AG09309 (cell line): ENCODE results near the gene SESN1.
A peak's percentile ranks its signal among the peaks of the same experiment; 100 is the strongest.
"Not testable (repeated sequence)": the region's sequence is repeated elsewhere in the genome, so short reads cannot be mapped to it uniquely, and the experiment has no call there.

Source experiments
- DNase-seq: peaks from one replicate; pipeline ENCODE4 v3.0.0-alpha.2; 2010; ENCODE audit warnings: low read depth
- H3K4me3 ChIP-seq: 2 replicates; pipeline ENCODE4 v1.5.1; 2011; ENCODE audit warnings: mild to moderate bottlenecking, low read depth, low read length, moderate library complexity; ENCODE audit not compliant: control insufficient read depth
- TF ChIP-seq, protein P1 (sequence below): IDR thresholded peaks from 2 replicates; pipeline ENCODE4 v1.5.1; 2011; ENCODE audit warnings: mild to moderate bottlenecking, low read depth, low read length, inconsistent platforms; ENCODE audit not compliant: insufficient read depth, control insufficient read depth; ENCODE audit errors: missing control alignments

The SESN1 gene

DNA sequence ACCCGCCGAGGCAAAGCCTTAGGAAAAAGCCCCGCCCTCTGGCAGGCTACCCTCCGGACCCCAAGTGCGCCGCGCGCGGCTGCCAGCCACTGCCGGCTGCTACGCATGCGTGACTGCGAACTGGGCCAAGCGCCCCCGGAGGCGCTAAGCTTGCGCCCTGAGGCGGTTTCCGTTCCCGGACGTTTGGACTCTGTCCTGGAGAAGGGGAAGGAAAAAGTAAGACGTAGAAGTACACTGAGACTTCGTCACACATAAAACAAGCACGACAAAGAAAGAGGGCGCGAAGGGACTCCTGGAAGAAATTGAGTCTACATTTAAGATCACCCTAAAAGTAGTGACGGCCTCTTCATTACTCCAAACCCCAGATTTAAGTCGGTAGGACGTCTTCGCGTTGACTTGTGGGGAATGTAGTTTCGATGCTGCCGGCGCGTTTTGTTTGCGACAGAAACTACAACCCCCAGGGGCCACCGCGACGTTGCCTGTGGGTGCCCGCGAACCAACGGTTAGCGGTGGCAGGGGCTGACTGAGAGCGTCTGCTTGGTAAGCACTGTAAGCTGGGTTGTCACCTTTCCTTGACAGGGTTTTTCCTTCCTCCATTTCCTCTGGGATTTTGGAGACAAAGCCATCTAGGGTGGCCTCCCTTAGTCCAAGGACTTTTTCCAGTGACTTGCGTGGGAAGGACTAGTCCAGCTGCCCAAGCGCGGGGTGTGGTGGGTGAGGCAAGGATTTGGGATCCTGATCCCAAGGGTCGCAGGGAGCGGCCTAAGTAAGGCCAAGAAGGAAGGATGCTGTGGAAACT lies 589 bp upstream of the SESN1 start, which contains the start of gene CEP57L1:
TSS of gene CEP57L1 (plus strand) at position 472 of the 799 bp plus-strand sequence. CDS start 49,715 bp downstream, outside the sequence.
- TF ChIP-seq, protein P1, sequence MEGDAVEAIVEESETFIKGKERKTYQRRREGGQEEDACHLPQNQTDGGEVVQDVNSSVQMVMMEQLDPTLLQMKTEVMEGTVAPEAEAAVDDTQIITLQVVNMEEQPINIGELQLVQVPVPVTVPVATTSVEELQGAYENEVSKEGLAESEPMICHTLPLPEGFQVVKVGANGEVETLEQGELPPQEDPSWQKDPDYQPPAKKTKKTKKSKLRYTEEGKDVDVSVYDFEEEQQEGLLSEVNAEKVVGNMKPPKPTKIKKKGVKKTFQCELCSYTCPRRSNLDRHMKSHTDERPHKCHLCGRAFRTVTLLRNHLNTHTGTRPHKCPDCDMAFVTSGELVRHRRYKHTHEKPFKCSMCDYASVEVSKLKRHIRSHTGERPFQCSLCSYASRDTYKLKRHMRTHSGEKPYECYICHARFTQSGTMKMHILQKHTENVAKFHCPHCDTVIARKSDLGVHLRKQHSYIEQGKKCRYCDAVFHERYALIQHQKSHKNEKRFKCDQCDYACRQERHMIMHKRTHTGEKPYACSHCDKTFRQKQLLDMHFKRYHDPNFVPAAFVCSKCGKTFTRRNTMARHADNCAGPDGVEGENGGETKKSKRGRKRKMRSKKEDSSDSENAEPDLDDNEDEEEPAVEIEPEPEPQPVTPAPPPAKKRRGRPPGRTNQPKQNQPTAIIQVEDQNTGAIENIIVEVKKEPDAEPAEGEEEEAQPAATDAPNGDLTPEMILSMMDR = peak; percentile 4
- peak within 1 kb of the TSS; percentile 96 for H3K4me3 ChIP-seq
- DNase-seq = peak; percentile 93

DNA sequence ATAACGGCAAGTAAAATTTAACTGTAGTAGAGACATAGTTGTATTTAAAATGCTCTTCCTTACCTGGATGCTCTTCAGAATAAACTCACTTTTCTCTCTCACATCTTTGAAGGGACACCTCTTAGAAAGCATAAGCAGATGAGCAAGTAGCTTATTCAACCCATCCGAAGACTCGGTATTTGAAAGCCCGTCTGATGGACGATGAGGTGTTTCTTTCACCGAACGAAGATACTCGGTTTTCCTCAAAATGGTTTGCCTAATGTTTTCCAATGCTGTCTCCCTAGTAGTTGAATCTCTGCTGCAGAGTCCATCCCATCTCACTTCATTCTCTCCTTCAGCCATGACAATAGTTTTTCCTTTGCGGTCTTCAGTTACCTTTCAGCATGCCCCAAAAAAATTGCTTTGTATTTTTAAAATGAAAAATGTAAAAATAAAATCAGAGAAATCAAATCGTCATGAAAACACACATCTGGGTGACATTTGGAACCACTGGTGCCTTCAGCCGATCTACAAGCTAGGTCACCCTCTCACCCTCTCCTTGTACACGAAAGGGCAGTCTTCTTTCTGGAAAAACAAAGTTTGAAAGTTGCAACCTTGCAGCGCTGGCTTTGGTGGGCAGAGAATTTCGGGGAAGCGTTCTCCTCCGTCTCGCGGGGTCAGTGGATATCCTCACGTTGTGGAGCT lies 772 bp downstream of the SESN1 start:
- peak overlapping the region; percentile 96 for H3K4me3 ChIP-seq
- TF ChIP-seq, protein P1 = no peak
- DNase-seq = no peak

DNA sequence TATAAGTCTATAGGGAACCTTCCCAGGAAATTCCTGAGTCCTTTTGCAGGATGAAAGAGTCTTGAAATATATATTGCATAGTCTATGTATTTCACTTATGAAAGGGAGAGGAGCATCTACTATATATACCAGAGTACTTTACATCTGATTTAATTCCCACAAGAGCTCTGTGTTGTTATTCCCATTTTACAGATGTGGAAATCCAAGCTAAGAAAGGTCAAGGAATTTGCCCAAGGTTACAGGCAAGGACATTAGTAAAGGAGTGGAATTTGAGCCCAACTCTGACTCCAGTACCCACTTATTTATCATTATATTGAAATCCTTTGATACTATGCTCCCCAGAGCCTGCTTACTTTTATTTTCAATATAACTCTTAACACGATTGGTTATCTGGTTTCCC lies 2.6 kb downstream of the SESN1 start:
- DNase-seq = no peak
- no peak overlapping the region for H3K4me3 ChIP-seq
- TF ChIP-seq, protein P1 = no peak

DNA sequence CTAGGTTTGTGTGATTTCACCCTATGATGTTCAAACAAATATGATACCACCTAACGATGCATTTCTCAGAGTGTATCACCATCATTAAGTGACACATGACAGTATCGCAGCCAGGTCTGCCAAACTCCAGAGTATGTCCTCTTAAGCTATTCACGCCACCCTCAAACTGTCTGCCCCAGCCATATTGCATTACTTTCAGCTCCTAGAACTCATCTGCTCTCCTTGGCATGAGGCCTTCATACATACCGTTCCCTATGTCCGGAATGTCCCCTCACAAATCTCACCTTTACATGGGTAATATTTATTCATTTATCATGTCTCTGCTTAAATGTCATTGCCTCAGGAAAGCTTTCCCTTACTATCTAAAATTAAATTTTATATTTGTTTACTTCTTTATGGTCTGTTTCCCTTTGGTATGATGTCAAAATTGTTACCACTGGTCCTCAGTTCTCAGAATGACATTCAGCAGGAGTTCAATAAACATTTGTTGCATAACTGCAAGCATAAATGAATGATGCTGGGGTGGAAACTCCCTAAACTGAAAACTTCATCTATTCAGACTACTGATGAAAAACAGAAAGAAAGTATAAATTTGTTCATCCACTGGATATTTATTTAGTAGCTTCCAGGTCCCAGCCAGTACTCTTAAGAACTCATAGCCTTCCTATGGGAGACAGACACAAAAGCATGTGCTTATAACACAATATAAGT lies 3.2 kb downstream of the SESN1 start:
- no peak for DNase-seq
- TF ChIP-seq, protein P1 = no peak
- no peak overlapping the region for H3K4me3 ChIP-seq

DNA sequence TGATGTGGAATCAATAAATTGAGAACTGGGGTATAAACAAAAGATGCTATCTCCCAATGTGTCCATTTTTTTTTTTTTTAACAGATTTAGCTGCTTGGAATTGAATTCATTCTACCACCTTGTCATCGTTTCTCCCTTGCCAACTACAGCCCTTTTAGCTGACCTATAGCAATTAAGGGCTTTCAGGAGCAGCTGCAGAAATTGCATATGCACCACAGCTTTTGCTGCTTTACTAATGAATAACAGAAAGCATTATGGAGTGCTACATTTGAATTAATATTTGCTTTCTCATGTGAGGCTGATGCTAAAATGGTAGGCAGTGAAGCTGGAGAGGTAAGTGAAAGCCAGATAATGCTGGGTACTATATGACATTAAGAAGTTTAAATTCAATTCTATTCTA lies 5.7 kb downstream of the SESN1 start:
- no peak overlapping the region for H3K4me3 ChIP-seq
- DNase-seq = no peak
- TF ChIP-seq, protein P1 = no peak

GRCh38 chr6:109087661-109088264 lies 6.9 kb downstream of the SESN1 start:
- H3K4me3 ChIP-seq = no peak overlapping the region
- TF ChIP-seq, protein P1 = no peak
- DNase-seq = no peak

GRCh38 chr6:109084146-109084545 lies 10.5 kb downstream of the SESN1 start:
- DNase-seq, H3K4me3 ChIP-seq: not testable (repeated sequence)
